H1 (cell line): Measurements from ENCODE around the gene TMEM139.

ENCODE experiments used
- EP300 ChIP-seq, 2 experiments: IDR thresholded peaks; 1 replicate in 1 of 2; 2 replicates in 1 of 2; pipeline ENCODE4 v1.6.1; 2011 to 2012; ENCODE audit warnings: low read depth in 2 of 2, low read length in 2 of 2, mild to moderate bottlenecking in 2 of 2, borderline replicate concordance in 1 of 2, inconsistent platforms in 1 of 2, moderate library complexity in 1 of 2
- GABPA ChIP-seq: IDR thresholded peaks from 2 replicates; pipeline ENCODE4 v1.6.1; 2011; ENCODE audit warnings: mild to moderate bottlenecking, low read length, moderate library complexity, borderline replicate concordance; ENCODE audit not compliant: insufficient read depth
- JUN ChIP-seq: IDR thresholded peaks from 2 replicates; pipeline ENCODE4 v1.6.1; 2011; ENCODE audit warnings: low read depth, mild to moderate bottlenecking, improper control_type of control experiment, low read length
- YY1 ChIP-seq: IDR thresholded peaks from 2 replicates; pipeline ENCODE4 v1.6.1; 2011; ENCODE audit warnings: low read depth, mild to moderate bottlenecking, low read length

DNA sequence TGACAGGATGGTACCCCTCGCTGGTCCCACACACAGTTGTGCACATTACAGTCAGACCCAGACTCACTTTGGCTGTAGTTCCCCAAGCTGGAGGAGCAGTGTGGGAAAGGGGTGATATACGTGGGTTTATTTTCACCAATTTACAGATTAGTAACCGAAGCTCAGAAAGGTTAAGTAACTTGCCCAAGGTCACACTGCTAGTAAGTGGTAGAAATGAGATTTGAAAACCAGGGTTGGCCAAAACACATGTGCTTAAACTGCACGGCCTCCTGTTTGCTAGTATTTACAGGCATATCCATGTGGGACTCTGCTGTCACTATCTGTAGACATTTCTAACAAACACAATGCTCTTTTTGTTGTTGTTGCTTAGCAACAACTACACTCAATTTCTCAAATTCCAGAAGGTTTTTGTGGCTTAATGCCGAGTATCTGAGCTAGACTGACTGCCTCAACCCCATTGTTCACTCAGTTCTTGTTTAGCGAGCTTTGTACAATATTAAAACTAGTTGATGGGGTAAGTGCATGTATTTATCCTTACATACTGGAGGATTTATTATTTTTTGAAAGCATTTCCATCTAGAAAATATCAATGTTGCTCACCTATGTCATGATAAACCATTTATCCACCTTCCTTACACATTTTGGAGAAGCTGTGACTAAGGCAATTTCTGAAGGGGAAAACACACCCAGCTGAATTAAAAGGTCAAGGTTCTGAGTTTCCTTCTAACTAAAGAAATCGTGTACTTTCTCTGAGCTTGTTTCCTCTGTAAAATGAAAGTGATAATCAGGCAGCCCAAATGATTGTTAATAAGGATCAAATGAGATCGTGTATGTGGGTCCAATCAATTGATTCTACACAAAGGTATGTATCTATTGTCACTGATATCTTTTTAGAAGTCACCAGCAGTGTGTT is 5.3 kb upstream of the TMEM139 start:
- TF ChIP-seq GABPA = no peak
- no peak for TF ChIP-seq JUN
- no peak for TF ChIP-seq EP300 (IDR thresholded peaks at IDR 0.05; ENCODE audit: borderline replicate concordance in 1 of 2, low read depth in 2 of 2, low read length in 2 of 2)
- TF ChIP-seq YY1 = no peak
